ENCODE results near the gene SFSWAP.
"Not testable (repeated sequence)": the region's sequence is repeated elsewhere in the genome, so short reads cannot be mapped to it uniquely, and the experiment has no call there.

Gene SFSWAP

GRCh38 chr12:131710464-131711457 lies at the start of gene SFSWAP:
TSS of gene SFSWAP (plus strand) at chr12:131711090. CDS start at chr12:131711230, 140 bp downstream.
- Histone ChIP-seq H3K27ac (ENCODE audit: low read length) (peak within 1 kb of the TSS; percentile 95), H3K4me1 (ENCODE audit: control insufficient read depth in 1 of 2, insufficient read depth in 2 of 2, low read length in 2 of 2) (peaks cover 5 to 27% of the 10 kb centered on the region in 2 donors), H3K27me3 (ENCODE audit: low read depth, low read length) (no peaks in the 10 kb centered on the region), H3K4me3 (ENCODE audit: low read depth in 1 of 2, low read length in 2 of 2) (peak within 1 kb of the TSS; percentile 97), H3K36me3 (ENCODE audit: control insufficient read depth in 1 of 2, insufficient read depth in 2 of 2, low read length in 2 of 2) (peaks cover 15 to 20% of the 10 kb centered on the region in 2 donors), H3K9me3 (ENCODE audit: control insufficient read depth in 1 of 2, low read length in 2 of 2) (no peaks in the 10 kb centered on the region)

- H3K27ac ChIP-seq (ENCODE audit: low read length); H3K36me3 ChIP-seq (ENCODE audit: control insufficient read depth in 1 of 2, insufficient read depth in 2 of 2, low read length in 2 of 2); H3K9me3 ChIP-seq (ENCODE audit: control insufficient read depth in 1 of 2, low read length in 2 of 2); H3K27me3 ChIP-seq (ENCODE audit: low read depth, low read length); H3K4me3 ChIP-seq (ENCODE audit: low read depth in 1 of 2, low read length in 2 of 2); H3K4me1 ChIP-seq (ENCODE audit: control insufficient read depth in 1 of 2, insufficient read depth in 2 of 2, low read length in 2 of 2): not testable (repeated sequence)
Measured at GRCh38 chr12:131661170-131661985, 49.5 kb upstream of the SFSWAP start.

DNA sequence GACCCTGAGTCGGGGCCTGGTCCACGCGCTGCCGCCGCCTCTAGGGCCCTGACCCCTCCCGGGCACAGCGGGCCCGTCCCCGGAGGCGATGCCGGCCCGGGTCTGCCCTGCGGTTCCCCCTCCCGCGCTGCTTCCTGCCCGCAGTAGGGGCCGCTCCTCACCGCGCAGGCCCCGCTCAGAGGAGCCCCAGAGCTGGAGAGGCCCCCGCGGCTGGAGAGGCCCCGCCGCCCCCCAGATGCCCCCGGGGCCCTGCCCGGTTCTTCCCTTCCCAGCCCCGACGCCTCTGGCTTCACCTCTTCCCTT lies 49.0 kb upstream of the SFSWAP start:
- H3K4me3 ChIP-seq (ENCODE audit: low read depth in 1 of 2, low read length in 2 of 2); H3K27ac ChIP-seq (ENCODE audit: low read length); H3K9me3 ChIP-seq (ENCODE audit: control insufficient read depth in 1 of 2, low read length in 2 of 2); H3K4me1 ChIP-seq (ENCODE audit: control insufficient read depth in 1 of 2, insufficient read depth in 2 of 2, low read length in 2 of 2); H3K36me3 ChIP-seq (ENCODE audit: control insufficient read depth in 1 of 2, insufficient read depth in 2 of 2, low read length in 2 of 2); H3K27me3 ChIP-seq (ENCODE audit: low read depth, low read length): not testable (repeated sequence)

DNA sequence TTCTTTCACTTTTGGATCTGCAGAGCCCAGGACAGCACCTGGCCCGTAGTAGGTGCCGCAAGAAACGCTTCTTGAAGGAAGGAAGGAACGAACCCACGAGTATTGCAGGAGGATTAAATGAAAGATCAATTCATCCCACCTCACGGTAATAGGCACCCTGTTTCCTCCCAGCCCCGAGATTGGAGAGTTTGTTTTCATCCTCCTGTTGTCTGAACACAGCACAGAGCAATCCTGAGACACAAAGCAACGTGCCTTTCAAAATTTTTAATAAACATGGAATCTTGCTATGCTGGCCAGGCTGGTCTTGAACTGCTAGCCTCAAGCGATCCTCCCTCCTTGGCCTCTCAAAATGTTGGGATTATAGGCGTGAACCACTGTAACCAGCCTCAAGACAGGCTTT lies 48.5 kb upstream of the SFSWAP start:
- not testable (repeated sequence) for H3K4me1 ChIP-seq (ENCODE audit: control insufficient read depth in 1 of 2, insufficient read depth in 2 of 2, low read length in 2 of 2); H3K27ac ChIP-seq (ENCODE audit: low read length); H3K9me3 ChIP-seq (ENCODE audit: control insufficient read depth in 1 of 2, low read length in 2 of 2); H3K27me3 ChIP-seq (ENCODE audit: low read depth, low read length); H3K4me3 ChIP-seq (ENCODE audit: low read depth in 1 of 2, low read length in 2 of 2); H3K36me3 ChIP-seq (ENCODE audit: control insufficient read depth in 1 of 2, insufficient read depth in 2 of 2, low read length in 2 of 2)

- not testable (repeated sequence) for H3K4me3 ChIP-seq (ENCODE audit: low read depth in 1 of 2, low read length in 2 of 2); H3K36me3 ChIP-seq (ENCODE audit: control insufficient read depth in 1 of 2, insufficient read depth in 2 of 2, low read length in 2 of 2); H3K27ac ChIP-seq (ENCODE audit: low read length); H3K27me3 ChIP-seq (ENCODE audit: low read depth, low read length); H3K4me1 ChIP-seq (ENCODE audit: control insufficient read depth in 1 of 2, insufficient read depth in 2 of 2, low read length in 2 of 2); H3K9me3 ChIP-seq (ENCODE audit: control insufficient read depth in 1 of 2, low read length in 2 of 2)
Measured at GRCh38 chr12:131665666-131666065, 45.2 kb upstream of the SFSWAP start.

DNA sequence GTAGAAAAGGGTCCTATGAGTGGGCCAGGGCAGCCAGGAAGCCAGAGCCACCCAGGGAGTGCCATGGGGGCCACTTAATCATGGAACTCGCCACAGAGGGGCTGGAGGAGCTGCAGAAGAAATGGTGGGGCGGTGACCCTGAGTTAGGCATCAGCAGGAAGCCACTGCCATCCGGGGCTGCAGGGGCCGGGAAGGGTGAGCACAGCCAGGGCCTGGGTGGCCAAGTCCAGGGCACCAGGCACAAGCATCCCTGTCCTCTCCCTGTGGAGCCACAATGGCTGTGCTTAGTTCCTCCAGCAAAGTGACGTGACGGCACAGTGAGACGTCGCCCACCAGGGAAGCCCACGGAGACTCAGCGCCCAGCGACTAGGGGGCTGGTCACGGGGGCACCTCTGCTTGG lies 44.4 kb upstream of the SFSWAP start:
- not testable (repeated sequence) for H3K27me3 ChIP-seq (ENCODE audit: low read depth, low read length); H3K4me3 ChIP-seq (ENCODE audit: low read depth in 1 of 2, low read length in 2 of 2); H3K27ac ChIP-seq (ENCODE audit: low read length); H3K36me3 ChIP-seq (ENCODE audit: control insufficient read depth in 1 of 2, insufficient read depth in 2 of 2, low read length in 2 of 2); H3K4me1 ChIP-seq (ENCODE audit: control insufficient read depth in 1 of 2, insufficient read depth in 2 of 2, low read length in 2 of 2); H3K9me3 ChIP-seq (ENCODE audit: control insufficient read depth in 1 of 2, low read length in 2 of 2)

DNA sequence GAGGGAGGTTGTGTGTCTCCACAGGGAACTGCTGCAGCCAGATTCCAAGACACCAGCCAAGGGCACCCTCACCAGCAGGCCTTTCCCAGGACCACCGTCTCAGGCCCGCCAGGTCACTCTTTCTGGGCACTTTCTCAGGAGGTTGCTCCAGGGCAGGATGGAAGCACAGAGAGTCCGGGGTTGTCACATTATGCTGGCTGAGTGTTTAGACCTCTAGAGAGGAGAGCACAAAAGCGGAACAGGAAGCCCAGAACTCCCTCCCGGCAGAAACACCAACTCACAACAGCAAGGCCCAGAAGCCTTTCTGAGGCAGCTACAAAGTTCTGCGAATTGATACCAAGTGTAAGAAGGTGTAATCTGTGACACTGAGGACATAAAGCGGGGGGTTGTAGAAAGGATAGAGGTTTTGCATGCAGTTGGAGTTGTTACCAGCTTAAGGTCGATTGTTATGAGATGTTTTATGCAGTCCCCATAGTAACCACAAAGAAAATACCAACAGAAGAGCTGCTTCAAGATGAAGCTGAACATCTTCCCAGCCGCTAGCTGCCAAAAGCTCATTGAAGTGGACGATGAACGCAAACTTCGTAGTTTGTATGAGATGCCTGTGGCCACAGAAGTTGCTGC lies 43.8 kb upstream of the SFSWAP start:
- H3K4me1 ChIP-seq (ENCODE audit: control insufficient read depth in 1 of 2, insufficient read depth in 2 of 2, low read length in 2 of 2); H3K9me3 ChIP-seq (ENCODE audit: control insufficient read depth in 1 of 2, low read length in 2 of 2); H3K4me3 ChIP-seq (ENCODE audit: low read depth in 1 of 2, low read length in 2 of 2); H3K27me3 ChIP-seq (ENCODE audit: low read depth, low read length); H3K36me3 ChIP-seq (ENCODE audit: control insufficient read depth in 1 of 2, insufficient read depth in 2 of 2, low read length in 2 of 2); H3K27ac ChIP-seq (ENCODE audit: low read length): not testable (repeated sequence)

DNA sequence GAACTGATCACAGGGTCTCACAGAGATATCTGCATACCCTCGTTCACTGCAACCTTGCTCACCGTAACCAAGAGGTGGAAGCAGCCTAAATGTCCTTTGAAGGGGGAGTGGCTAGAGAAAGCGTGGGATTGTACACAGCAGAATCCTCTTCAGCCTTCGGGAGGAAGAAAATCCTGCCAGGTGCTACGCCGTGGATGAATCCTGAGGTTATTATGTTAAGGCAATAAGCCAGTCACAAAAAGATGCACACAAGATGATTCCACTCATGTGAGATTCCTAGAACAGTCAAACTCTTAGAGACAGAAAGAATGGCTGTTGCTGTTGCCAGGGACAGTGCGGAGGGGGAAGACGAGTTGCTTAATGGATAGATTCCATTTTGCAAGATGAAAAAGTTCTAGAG lies 39.6 kb upstream of the SFSWAP start:
- Histone ChIP-seq H3K27me3 (ENCODE audit: low read depth, low read length) (no peaks in the 10 kb centered on the region), H3K36me3 (ENCODE audit: control insufficient read depth in 1 of 2, insufficient read depth in 2 of 2, low read length in 2 of 2) (no peaks in the 10 kb centered on the region), H3K27ac (ENCODE audit: low read length) (no peak overlapping the region)

GRCh38 chr12:131671871-131672270 lies 39.0 kb upstream of the SFSWAP start:
- H3K36me3 ChIP-seq (ENCODE audit: control insufficient read depth in 1 of 2, insufficient read depth in 2 of 2, low read length in 2 of 2) = no peaks in the 10 kb centered on the region
- H3K27ac ChIP-seq (ENCODE audit: low read length) = no peak overlapping the region
- no peaks in the 10 kb centered on the region for H3K27me3 ChIP-seq (ENCODE audit: low read depth, low read length)
- no peak overlapping the region for H3K4me3 ChIP-seq (ENCODE audit: low read depth in 1 of 2, low read length in 2 of 2)
- H3K4me1 ChIP-seq (ENCODE audit: control insufficient read depth in 1 of 2, insufficient read depth in 2 of 2, low read length in 2 of 2) = no peaks in the 10 kb centered on the region
- no peaks in the 10 kb centered on the region for H3K9me3 ChIP-seq (ENCODE audit: control insufficient read depth in 1 of 2, low read length in 2 of 2)

More for the DNA sequence above, 39.6 kb upstream of the SFSWAP start:
- H3K9me3 ChIP-seq (ENCODE audit: control insufficient read depth in 1 of 2, low read length in 2 of 2) = no peaks in the 10 kb centered on the region
- H3K4me3 ChIP-seq (ENCODE audit: low read depth in 1 of 2, low read length in 2 of 2) = no peak overlapping the region
- H3K4me1 ChIP-seq (ENCODE audit: control insufficient read depth in 1 of 2, insufficient read depth in 2 of 2, low read length in 2 of 2) = no peaks in the 10 kb centered on the region

DNA sequence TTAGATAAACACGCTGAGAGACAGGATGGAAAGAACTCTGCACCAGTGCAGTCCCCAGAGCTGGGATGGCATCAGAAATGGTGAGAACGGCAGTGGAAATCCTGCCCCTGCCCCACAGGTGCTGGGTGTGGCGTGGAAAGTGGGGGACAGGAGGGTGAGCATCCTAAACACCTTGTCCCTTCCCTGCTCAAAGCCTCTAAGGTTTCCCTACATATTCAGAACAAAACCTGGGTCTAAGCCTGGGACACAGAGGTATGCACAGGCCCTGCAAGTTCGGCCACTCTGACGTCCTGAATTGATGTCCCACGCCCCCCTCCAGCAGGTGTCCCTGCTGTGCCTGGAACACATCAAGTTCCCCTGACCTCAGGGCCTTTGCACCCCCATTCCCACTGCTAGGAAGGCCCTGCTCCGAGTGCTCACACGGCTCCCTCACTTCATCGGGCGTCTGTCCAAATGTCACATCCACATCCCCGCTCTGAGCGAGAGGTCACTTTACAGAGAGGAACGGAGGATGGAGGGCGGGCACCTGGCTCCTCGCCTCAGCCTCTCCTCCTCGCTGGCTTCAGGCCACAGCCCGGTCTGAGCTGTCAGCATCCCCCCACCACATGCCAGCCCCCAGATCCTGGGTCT lies 38.5 kb upstream of the SFSWAP start:
- Histone ChIP-seq H3K36me3 (ENCODE audit: control insufficient read depth in 1 of 2, insufficient read depth in 2 of 2, low read length in 2 of 2) (no peaks in the 10 kb centered on the region), H3K4me1 (ENCODE audit: control insufficient read depth in 1 of 2, insufficient read depth in 2 of 2, low read length in 2 of 2) (no peaks in the 10 kb centered on the region), H3K27me3 (ENCODE audit: low read depth, low read length) (no peaks in the 10 kb centered on the region), H3K4me3 (ENCODE audit: low read depth in 1 of 2, low read length in 2 of 2) (no peak overlapping the region), H3K27ac (ENCODE audit: low read length) (no peak overlapping the region), H3K9me3 (ENCODE audit: control insufficient read depth in 1 of 2, low read length in 2 of 2) (no peaks in the 10 kb centered on the region)
